DMS53 treated with DMSO at 0.1 percent for 48 hours (cell line): ENCODE results near the gene SFMBT2.

Source experiments
- DNase-seq: peaks from one replicate; lab custom pipeline; 2025; ENCODE audit not compliant: unreplicated experiment; lab: John Stamatoyannopoulos, UW

The SFMBT2 gene

GRCh38 chr10:7425691-7426090 is 14.9 kb upstream of the SFMBT2 start:
- DNase-seq = no peak

GRCh38 chr10:7424919-7425318 is 14.1 kb upstream of the SFMBT2 start:
- no peak for DNase-seq

DNA sequence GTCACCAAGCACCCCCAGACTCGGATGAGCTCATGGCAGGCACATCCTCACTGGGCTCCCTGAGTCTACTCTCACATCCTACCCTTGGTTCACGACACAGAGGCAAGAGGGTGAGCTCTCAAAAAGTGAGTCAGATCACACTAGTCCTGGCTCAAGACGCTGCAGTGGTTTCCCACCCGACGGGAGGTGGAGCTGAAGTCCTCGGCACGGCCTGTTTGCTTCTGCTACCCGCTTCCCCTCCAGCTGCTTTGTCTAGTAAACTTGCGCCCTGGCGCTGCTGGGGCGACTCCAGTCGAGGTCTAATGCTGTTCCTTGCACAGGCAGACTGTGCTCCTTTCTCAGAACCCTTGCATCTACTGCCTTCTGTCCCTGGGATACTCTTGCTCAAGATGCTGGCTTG is 13.5 kb upstream of the SFMBT2 start:
- DNase-seq = no peak

DNA sequence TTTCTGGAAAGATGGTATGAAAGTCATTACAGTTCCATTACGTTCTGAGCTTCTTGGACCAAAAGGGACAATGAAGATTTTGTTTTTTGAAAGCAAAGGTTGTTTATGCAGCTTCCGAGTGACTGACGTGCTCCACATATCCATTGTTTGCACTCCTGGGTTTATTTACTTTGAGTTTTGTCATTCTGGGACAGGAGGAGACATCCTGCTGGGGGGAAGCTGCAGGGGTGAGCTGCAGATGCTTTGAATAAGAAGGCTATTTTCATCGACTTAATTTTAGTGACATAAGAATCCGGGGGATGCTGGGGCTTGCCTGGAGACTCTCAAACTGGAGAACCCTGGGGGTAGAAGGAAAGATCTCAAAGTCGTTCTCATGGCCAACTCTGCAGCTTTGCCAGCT is 12.7 kb upstream of the SFMBT2 start:
- no peak for DNase-seq

GRCh38 chr10:7421526-7421925 is 10.7 kb upstream of the SFMBT2 start:
- DNase-seq = no peak

DNA sequence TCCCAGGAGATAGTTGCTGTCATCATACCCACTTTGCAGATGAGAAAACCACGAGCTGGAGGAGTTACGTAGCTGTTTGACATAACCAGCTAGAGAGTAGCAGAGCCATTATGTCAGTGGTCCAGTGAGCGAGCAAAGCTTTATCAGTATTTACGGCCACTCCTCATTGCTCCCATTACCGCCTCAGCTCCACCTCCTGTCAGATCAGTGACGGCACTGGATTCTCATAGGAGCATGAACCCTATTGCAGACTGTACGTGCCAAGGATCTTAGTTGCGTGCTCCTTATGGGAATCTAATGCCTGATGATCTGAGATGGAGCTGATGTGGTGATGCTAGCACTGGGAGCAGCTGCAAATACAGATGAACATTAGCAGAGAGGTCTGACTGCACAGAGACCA is 9.2 kb upstream of the SFMBT2 start:
- no peak for DNase-seq

- DNase-seq = no peak
Measured at GRCh38 chr10:7417807-7418206, 7.0 kb upstream of the SFMBT2 start.

GRCh38 chr10:7417103-7417623 is 6.3 kb upstream of the SFMBT2 start:
- no peak for DNase-seq

- DNase-seq = no peak
Measured at GRCh38 chr10:7414766-7415165, 3.9 kb upstream of the SFMBT2 start.

DNA sequence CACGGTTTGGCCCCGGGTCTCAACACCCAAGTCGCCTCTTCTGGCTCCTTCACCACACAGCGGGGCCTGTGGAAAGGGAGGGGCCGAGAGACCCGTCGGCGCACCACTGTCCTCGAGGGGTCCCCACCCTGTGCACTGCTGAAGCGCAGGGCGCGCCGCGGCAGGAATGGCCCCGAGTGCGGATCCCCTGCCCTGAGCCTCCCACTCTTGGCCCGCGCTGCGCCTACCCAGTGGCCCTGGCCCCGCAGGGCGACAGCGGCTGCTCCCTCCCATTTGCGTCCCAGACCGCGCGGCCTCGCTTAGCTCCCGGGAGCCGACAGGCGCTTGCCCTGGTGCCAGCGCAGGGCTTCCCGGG is 2.1 kb upstream of the SFMBT2 start:
- DNase-seq = no peak

DNA sequence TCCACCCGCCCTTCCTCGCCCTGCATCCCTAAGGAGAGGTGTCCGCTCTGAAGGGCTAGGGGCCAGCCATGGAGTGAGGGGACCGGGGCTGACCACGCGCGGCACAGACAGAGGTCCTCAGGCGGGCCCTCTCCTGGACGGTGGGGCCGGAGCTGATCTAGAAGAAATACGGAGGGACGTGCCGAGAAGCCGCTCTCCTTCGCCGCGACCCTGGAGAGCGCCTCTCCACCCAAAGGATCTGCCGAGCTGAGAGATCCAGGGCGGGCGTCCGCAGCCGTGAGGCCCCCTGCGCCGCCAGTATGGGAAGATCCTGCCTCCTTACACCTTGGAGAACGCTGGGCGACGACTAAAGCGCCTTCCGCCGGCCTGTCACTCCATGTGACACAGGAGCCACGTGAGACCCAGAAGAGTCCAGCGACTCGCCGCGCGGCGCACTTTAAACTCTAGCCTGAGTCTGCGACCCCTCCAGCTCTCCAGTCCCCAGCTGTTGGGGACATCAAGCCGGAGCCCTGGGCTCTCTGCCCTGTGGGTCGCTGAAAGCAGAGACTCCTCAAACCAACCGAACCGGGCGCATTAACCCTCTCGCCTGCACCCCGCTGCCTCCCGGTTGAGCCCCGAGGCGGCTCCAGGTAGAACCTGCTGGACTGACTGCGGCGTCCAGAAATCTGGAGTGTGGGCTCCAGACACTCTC is 1.5 kb upstream of the SFMBT2 start:
- DNase-seq = no peak

DNA sequence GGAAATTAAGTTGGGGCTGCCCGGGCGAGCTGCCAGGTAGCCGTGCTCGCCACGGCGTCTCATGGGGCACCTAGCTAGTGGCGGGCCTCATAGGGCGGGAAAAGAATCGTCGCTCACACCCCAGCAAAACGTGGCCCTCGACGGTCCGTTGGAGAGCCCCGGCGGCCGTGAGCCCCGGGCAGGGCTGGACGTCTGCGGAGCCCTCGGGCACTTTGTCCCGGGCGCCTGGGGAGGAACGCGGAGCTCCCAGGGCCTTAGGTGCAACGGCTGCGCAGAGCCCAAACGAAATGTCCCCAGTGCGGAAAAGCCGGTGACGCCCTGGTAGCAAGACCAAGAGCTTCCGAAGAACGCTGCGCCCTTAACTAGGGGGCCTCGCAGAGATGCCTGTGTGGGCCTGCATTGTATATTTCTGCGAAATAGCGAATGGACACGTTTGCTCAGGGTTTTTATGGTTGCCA is 866 bp upstream of the SFMBT2 start:
- no peak for DNase-seq

DNA sequence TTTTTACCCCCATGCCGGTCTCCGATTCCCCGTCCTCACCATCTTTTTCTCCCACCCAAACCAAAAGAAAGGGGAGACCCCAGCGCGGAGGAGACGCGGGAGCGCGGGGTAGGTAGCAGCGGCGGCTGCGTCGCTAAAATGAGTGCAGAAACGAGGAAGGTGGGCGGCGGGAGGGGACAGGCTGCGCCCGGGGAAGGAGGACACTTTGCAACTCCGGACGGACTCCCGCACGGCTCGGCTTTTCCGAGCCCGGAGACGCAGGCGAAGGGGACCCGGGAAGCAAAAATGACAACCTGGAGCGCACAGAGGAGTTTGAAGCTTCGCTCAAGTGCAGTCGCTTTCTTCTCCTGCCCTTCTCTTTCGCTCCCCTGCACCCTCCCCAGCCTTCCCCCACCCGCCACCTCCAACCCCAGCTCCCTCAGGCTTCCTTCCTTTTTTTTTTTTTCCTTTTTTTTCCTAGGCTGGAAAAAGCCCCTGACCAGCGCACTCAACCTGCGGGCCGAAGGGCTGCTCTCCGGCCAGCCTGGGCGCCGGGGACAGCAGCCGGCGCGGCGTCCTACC is 453 bp downstream of the SFMBT2 start:
- no peak for DNase-seq

- DNase-seq = no peak
Measured at GRCh38 chr10:7409732-7410168, 1.1 kb downstream of the SFMBT2 start.

GRCh38 chr10:7409045-7409731 is 1.6 kb downstream of the SFMBT2 start:
- DNase-seq = no peak

DNA sequence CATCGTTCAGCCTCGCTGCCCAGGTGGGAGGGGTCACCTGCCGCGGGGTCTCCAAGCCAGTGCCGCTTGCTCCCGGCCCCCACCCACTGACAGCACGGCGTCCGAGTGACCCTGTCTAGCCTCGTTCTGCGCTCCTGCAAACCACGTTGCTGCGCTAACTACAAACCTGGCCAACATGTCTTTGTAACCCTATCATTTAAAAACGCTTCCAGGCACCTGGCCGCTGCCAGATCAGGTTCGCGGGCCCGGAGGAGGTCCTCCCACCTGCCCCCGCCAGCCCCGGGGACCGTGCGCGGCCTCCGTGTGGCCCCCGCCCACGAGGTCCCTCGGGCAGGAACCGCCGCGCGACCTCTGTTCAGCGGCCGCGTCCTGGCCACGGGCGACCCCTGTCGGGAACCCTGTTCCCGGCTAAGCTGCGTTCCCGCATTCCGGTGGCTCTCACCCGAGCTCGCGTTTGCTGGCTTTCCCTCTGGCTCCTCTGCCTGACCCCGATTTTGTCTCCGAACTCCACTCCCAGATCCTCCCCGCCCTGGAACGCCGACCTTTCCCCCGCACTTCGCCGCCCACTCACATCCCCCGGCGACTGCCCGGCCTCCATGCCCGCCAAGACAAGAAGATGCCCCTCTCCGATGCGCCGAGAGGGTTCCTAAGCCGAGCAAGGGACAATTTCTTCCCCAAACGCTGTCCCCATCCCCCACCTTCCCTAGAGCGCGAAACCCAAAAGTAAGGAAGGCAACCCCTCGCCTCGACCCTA is 2.4 kb downstream of the SFMBT2 start:
- no peak for DNase-seq

DNA sequence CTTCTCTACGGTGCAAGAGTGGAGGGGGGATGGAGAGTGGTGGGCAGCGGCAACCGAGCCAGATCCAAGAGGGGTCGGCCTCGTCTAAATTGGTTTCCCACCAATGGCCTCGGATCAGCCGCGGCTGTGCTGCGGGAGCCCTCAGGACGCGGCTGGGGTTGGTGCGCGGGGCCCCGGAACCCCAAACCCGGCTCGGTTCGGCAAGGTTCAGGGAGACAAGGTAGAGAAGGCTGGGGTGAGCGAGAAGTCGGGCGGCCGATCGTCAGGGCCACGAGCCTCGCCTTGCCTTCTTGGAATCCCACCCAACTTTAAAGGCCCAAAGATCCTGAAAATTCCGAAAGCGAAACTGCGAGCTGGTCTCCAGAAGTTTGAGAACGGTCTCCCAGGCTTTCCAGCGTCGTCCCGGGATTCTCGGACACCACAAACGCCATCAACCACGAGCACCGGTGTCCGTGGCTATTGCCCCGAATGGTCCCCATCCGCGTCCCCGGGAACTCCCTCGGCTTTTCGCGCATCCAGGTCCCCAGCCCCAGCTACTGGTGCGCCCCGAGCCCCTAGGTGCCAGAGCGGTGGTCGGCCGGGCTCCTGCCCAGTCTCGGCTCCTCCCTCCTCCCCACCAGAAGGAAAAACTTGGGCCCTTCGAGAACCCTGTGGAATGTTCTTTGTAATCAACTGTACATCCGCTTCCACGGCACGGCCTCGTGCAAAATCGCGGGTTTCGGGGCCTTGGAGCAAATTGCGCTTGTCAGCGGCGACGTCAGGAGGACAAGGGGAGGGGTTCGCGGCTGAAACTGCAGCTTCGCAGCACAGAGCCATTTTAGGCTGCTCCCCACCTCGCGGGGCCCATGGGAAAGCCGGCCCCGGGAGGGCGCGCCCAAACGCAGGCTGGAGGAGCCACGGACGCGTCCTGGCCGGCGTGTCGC is 3.2 kb downstream of the SFMBT2 start:
- DNase-seq = no peak

GRCh38 chr10:7406712-7407333 is 4.0 kb downstream of the SFMBT2 start:
- no peak for DNase-seq

DNA sequence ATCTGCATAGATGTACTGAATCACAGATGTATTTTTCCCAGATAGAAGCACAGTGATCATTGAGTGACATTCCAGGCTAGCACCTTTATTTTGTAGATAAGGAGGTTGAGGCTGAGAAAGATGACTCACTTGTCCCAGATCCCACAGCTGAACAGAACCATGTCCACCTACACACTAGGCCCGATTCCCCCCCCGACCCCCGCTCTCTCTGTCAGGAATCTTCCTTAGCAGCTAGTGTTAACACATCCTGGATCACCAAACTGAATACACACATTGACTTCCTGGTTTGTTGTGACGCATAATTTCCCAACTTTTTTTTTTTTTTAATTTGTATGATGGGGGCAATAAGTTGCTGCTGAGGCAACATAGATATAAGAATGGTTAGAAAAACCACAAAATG is 5.2 kb downstream of the SFMBT2 start:
- no peak for DNase-seq

DNA sequence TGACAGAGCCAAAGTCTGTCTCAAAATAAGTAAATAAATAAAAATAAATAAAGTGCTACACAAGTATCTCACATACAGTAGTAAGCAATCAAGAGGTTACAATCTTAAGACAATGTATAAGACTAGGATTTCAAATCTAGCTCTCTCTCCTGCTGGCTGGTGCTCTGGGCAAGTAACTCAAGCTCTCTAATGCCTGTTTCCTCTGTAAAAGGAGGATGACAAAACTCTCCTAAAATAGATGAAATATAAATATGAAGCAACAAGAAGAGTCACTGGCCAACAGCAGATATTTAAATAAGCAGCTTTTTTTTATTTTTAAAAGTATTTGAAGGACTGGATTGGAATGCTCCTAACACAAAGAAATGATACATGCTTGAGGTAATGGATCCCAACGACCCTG is 7.2 kb downstream of the SFMBT2 start:
- DNase-seq = no peak
